Type B pancreatic cell (in vitro differentiated cells): ENCODE measurements around the gene RAD51B. TPM values are rescaled to one million over a fixed set of nuclear protein-coding genes. Genes with fewer than 3 reads are reported as not detected.
"Not testable (repeated sequence)": the region's sequence is repeated elsewhere in the genome, so short reads cannot be mapped to it uniquely, and the experiment has no call there.

Source experiments
- DNase-seq: peaks from one replicate; pipeline ENCODE4 v3.0.0; 2021; ENCODE audit warnings: mixed read lengths; ENCODE audit not compliant: unreplicated experiment; ENCODE audit errors: extremely low spot score
- H3K27ac Mint-ChIP-seq: 2 replicates; pipeline ENCODE4 v1.8.0; 2021; ENCODE audit warnings: mild to moderate bottlenecking, mixed read lengths
- H3K27me3 Mint-ChIP-seq: 2 replicates; pipeline ENCODE4 v1.8.0; 2021; ENCODE audit warnings: mixed read lengths
- H3K36me3 Mint-ChIP-seq: 2 replicates; pipeline ENCODE4 v1.8.0; 2021; ENCODE audit warnings: mixed read lengths
- H3K4me1 Mint-ChIP-seq: one replicate; pipeline ENCODE4 v1.8.0; 2021; ENCODE audit warnings: mixed read lengths; ENCODE audit not compliant: unreplicated experiment
- H3K4me3 Mint-ChIP-seq: 2 replicates; pipeline ENCODE4 v1.8.0; 2021; ENCODE audit warnings: mild to moderate bottlenecking, mixed read lengths
- H3K9me3 Mint-ChIP-seq: 2 replicates; pipeline ENCODE4 v1.8.0; 2021; ENCODE audit warnings: mixed read lengths
- CTCF ChIP-seq: fragments of 200-600 bp; sonication (generic); conservative IDR thresholded peaks from 2 replicates; pipeline ENCODE4 v1.5.0; 2021; ENCODE audit warnings: antibody characterized with exemption, mild to moderate bottlenecking
- total RNA-seq: library from RNA; stranded (reverse); gene quantifications from 2 replicates; pipeline ENCODE4 v1.2.1, GENCODE V29; 2021; ENCODE audit warnings: low replicate concordance

Gene RAD51B
- total RNA-seq, 1 donor from 2014 or later: 27.3 TPM

- H3K9me3 Mint-ChIP-seq: peaks cover 21% of the 10 kb centered on the region
- peaks cover 6% of the 10 kb centered on the region for H3K4me1 Mint-ChIP-seq
- H3K27ac Mint-ChIP-seq: no peak overlapping the region
Measured at GRCh38 chr14:68098834-68099233, 279.3 kb downstream of the RAD51B start.

GRCh38 chr14:68099495-68100045, 280.0 kb downstream of the RAD51B start:
- Mint-ChIP-seq H3K4me3 (no peak overlapping the region), H3K27me3 (no peaks in the 10 kb centered on the region), H3K36me3 (peaks cover 31% of the 10 kb centered on the region), H3K9me3 (peaks cover 21% of the 10 kb centered on the region), H3K4me1 (peaks cover 7% of the 10 kb centered on the region), H3K27ac (no peak overlapping the region)
- TF ChIP-seq CTCF: no peak
- no peak for DNase-seq

More at GRCh38 chr14:68098834-68099233, 279.3 kb downstream of the RAD51B start:
- TF ChIP-seq CTCF: no peak
- H3K4me3 Mint-ChIP-seq: no peak overlapping the region
- no peak for DNase-seq
- H3K27me3 Mint-ChIP-seq: no peaks in the 10 kb centered on the region
- H3K36me3 Mint-ChIP-seq: peaks cover 31% of the 10 kb centered on the region

- not testable (repeated sequence) for H3K4me3 Mint-ChIP-seq, H3K27me3 Mint-ChIP-seq, H3K27ac Mint-ChIP-seq, DNase-seq
- H3K9me3 Mint-ChIP-seq: peaks cover 21% of the 10 kb centered on the region
- H3K4me1 Mint-ChIP-seq: peaks cover 10% of the 10 kb centered on the region
- H3K36me3 Mint-ChIP-seq: peaks cover 27% of the 10 kb centered on the region
Measured at GRCh38 chr14:68101715-68102301, 282.2 kb downstream of the RAD51B start.

GRCh38 chr14:68103853-68104252, 284.3 kb downstream of the RAD51B start:
- Mint-ChIP-seq H3K36me3 (peaks cover 20% of the 10 kb centered on the region), H3K27ac (no peak overlapping the region), H3K4me1 (peaks cover 10% of the 10 kb centered on the region), H3K27me3 (no peaks in the 10 kb centered on the region), H3K4me3 (no peak overlapping the region), H3K9me3 (peaks cover 21% of the 10 kb centered on the region)
- no peak for TF ChIP-seq CTCF
- no peak for DNase-seq

GRCh38 chr14:68104518-68104917, 284.9 kb downstream of the RAD51B start:
- Mint-ChIP-seq H3K9me3 (peaks cover 17% of the 10 kb centered on the region), H3K27ac (no peak overlapping the region)

More at GRCh38 chr14:68104518-68104917, 284.9 kb downstream of the RAD51B start:
- Mint-ChIP-seq H3K36me3 (peaks cover 20% of the 10 kb centered on the region), H3K27me3 (no peaks in the 10 kb centered on the region), H3K4me3 (no peak overlapping the region), H3K4me1 (peaks cover 15% of the 10 kb centered on the region)
- no peak for TF ChIP-seq CTCF
- no peak for DNase-seq
